Suprapubic skin (tissue), 4 donors: Measurements from ENCODE around the gene ACAA2. TPM values are rescaled to one million over a fixed set of nuclear protein-coding genes. Genes with fewer than 3 reads are reported as not detected.

ENCODE experiments used
- DNase-seq, 2 donors: peaks; one replicate each; pipeline ENCODE4 v3.0.0-alpha.2; 2019; ENCODE audit warnings: low spot score in 2 of 2
- H3K27ac ChIP-seq: fragments of 200-600 bp; sonication (generic); one replicate; pipeline ENCODE4 v1.5.1; 2019
- H3K27me3 ChIP-seq: fragments of 200-600 bp; sonication (generic); one replicate; pipeline ENCODE4 v1.5.1; 2019
- H3K36me3 ChIP-seq: fragments of 200-600 bp; sonication (generic); one replicate; pipeline ENCODE4 v1.5.1; 2019
- H3K4me1 ChIP-seq: fragments of 200-600 bp; sonication (generic); one replicate; pipeline ENCODE4 v1.5.1; 2019
- H3K4me3 ChIP-seq: fragments of 200-600 bp; sonication (generic); one replicate; pipeline ENCODE4 v1.5.1; 2019; ENCODE audit warnings: mild to moderate bottlenecking
- H3K9me3 ChIP-seq: fragments of 200-600 bp; sonication (generic); one replicate; pipeline ENCODE4 v1.5.1; 2019
- CTCF ChIP-seq, 2 donors: fragments of 200-600 bp in 1 of 2; fragments of 450-650 bp in 1 of 2; sonication (generic) in 1 of 2; IDR thresholded peaks; one replicate each; pipeline ENCODE4 v1.5.1; 2016 to 2019; ENCODE audit warnings: antibody characterized with exemption in 2 of 2, mild to moderate bottlenecking in 1 of 2, moderate library complexity in 1 of 2
- EP300 ChIP-seq: sonication (generic); formaldehyde crosslinking; IDR thresholded peaks from one replicate; pipeline ENCODE4 v1.6.1; 2017; ENCODE audit warnings: antibody characterized with exemption
- POLR2A ChIP-seq, 2 donors: fragments of 450-650 bp; IDR thresholded peaks; one replicate each; pipeline ENCODE4 v1.6.1; 2017; ENCODE audit warnings: antibody characterized with exemption in 2 of 2, mild to moderate bottlenecking in 2 of 2, moderate library complexity in 2 of 2
- POLR2AphosphoS5 ChIP-seq, 3 donors: sonication (generic); formaldehyde crosslinking; IDR thresholded peaks; one replicate each; pipeline ENCODE4 v1.6.1; 2017; ENCODE audit warnings: antibody characterized with exemption in 3 of 3
- WGBS: methylation state at CpG from one replicate; pipeline ENCODE4 v1.1.5; 2018; 5-methylcytosine and 5-hydroxymethylcytosine counted together
- total RNA-seq, 4 donors: library from RNA; depleted of rRNA; stranded (reverse); fragments of >200 nt; gene quantifications; one replicate each; pipeline ENCODE4 v1.1.0, GENCODE V29; 2016

Gene ACAA2
- total RNA-seq, 4 donors from 2014 or later, result 22.0 to 40.6 (median 27.9) TPM

DNA sequence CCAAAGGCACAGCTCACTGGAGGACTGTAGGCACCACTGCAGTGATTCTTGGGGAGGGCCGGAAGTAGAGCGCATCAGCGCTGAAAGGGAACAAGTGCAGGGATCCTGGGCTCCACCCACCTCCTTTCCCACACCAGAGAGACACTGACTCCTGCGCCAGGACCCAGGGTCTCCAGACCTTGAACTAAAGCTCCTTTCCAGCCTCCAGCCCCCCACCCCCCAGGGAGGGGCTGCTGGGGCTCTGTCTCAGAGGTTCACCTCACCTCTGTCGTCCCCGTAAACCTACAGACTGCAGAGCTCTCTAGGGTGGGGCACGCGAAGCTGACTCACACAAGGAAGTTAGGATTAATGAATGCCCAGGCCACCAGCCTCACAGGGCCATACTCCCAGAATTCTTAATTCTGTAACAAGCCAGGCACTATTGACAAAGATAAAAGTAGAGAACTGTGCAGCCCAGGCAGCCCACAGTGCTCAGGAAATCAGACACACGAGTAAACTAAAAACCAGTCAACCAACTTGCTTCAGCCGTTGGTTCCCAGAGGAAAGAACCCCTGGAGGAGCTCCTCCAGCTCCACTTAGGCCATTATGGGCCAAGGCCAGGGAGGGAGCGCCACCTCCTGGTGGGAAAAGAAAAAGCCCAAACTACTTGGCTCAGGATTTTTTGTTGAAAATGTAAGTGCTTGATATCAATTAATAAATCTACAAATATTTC lies 45.1 kb upstream of the ACAA2 start:
- TF ChIP-seq POLR2A (IDR thresholded peaks at IDR 0.05) (no peak), CTCF (IDR thresholded peaks at IDR 0.05) (peak; percentile 82 to 84), EP300 (no peak), POLR2AphosphoS5 (IDR thresholded peaks at IDR 0.05) (no peak)
- DNase-seq, result no peak
- Histone ChIP-seq H3K9me3 (no peaks in the 10 kb centered on the region), H3K36me3 (no peaks in the 10 kb centered on the region), H3K4me3 (no peak overlapping the region), H3K27me3 (no peaks in the 10 kb centered on the region), H3K4me1 (peaks cover 13% of the 10 kb centered on the region), H3K27ac (no peak overlapping the region)
- WGBS, result 51% methylated on average over 11 of the region's 11 CpGs

DNA sequence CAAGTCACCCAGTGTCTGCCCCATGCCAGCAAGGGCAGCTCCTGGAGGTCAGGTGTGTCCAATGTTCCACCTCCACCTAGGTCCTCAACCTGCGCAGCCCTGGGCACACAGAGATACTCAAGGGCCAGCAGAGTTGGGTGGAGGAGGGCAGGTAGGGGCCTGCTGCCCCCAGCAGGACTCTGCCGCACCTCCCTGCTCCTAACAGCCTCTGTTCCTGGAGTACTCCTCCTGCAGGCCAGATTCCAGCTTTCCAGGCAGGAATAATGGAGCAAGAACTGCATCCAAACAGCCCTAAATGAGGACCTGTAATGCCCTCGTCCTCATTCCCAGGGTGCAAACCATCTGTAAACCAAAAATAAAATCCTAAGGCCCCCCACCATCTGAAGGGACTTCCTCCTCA lies 44.4 kb upstream of the ACAA2 start:
- no peak for DNase-seq
- WGBS, result 86% methylated on average over 2 of the region's 3 CpGs
- H3K27ac ChIP-seq, result no peak overlapping the region

DNA sequence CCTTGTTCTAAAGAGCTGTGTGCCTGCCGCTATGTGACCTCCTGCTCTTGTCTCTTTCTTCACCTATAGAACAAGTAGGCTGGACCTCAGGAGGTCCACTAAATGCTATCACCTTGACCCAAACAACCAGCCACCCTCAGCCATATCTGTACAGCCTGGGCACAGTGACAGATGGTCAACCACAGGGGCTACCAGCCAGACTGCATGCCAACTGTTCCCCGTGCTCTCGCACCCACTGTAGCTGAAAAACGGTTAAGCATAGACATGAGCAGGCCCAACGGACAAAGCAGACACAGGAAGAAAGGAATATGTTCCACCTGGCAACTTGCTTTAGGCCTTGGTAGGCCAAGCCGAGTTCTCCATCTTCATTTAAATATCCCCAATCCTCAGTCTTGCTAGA lies 43.2 kb upstream of the ACAA2 start:
- TF ChIP-seq POLR2A (IDR thresholded peaks at IDR 0.05) (no peak), POLR2AphosphoS5 (IDR thresholded peaks at IDR 0.05) (no peak), EP300 (no peak), CTCF (IDR thresholded peaks at IDR 0.05) (no peak)
- Histone ChIP-seq H3K36me3 (no peaks in the 10 kb centered on the region), H3K4me1 (peaks cover 13% of the 10 kb centered on the region), H3K27me3 (no peaks in the 10 kb centered on the region), H3K9me3 (no peaks in the 10 kb centered on the region), H3K4me3 (no peak overlapping the region), H3K27ac (no peak overlapping the region)
- DNase-seq, result no peak
- WGBS, result 90% methylated on average over 6 of the region's 6 CpGs

More for the DNA sequence above, 44.4 kb upstream of the ACAA2 start:
- Histone ChIP-seq H3K4me3 (no peak overlapping the region), H3K4me1 (peaks cover 13% of the 10 kb centered on the region), H3K27me3 (no peaks in the 10 kb centered on the region), H3K36me3 (no peaks in the 10 kb centered on the region), H3K9me3 (no peaks in the 10 kb centered on the region)
- TF ChIP-seq EP300 (no peak), POLR2AphosphoS5 (IDR thresholded peaks at IDR 0.05) (no peak)

- DNase-seq, result no peak
- H3K27ac ChIP-seq, result no peak overlapping the region
- no peaks in the 10 kb centered on the region for H3K27me3 ChIP-seq
- H3K36me3 ChIP-seq, result no peaks in the 10 kb centered on the region
- no peak for TF ChIP-seq EP300
- no peak for TF ChIP-seq POLR2AphosphoS5 (IDR thresholded peaks at IDR 0.05)
- no peak for TF ChIP-seq POLR2A (IDR thresholded peaks at IDR 0.05)
- no peak for TF ChIP-seq CTCF (IDR thresholded peaks at IDR 0.05)
- 100% methylated on average over 6 of the region's 7 CpGs for WGBS
- peaks cover 13% of the 10 kb centered on the region for H3K4me1 ChIP-seq
- H3K9me3 ChIP-seq, result no peaks in the 10 kb centered on the region
- H3K4me3 ChIP-seq, result no peak overlapping the region
Observed at GRCh38 chr18:49855711-49856415, 42.5 kb upstream of the ACAA2 start.

DNA sequence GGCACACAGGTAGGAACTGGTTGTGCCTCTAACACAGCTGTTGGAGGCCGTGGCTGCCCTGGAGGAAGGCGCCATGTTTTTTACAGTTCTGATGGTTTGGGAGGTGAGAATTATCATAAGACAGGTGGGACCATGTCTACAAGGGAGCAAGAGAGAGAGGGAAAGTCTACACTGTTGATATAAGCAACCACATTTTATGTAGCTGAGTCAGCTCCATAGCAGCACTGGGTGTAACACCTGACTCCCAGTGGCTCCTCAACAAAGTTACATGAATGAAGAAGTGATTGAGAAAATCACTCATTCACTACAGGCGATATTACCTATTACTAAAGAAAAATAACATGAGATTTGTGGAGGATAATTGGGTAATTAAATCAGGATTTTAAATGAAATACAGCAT lies 41.3 kb upstream of the ACAA2 start:
- no peak for TF ChIP-seq POLR2A (IDR thresholded peaks at IDR 0.05)
- TF ChIP-seq EP300, result no peak
- no peak for TF ChIP-seq POLR2AphosphoS5 (IDR thresholded peaks at IDR 0.05)
- no peak for TF ChIP-seq CTCF (IDR thresholded peaks at IDR 0.05)
- Histone ChIP-seq H3K9me3 (no peaks in the 10 kb centered on the region), H3K36me3 (no peaks in the 10 kb centered on the region), H3K4me1 (peaks cover 13% of the 10 kb centered on the region), H3K4me3 (no peak overlapping the region), H3K27ac (no peak overlapping the region), H3K27me3 (peaks cover 2% of the 10 kb centered on the region)
- 75% methylated on average over 3 of the region's 3 CpGs for WGBS
- no peak for DNase-seq
